Testis (tissue), 2 donors: ENCODE data around the gene FLNB.

Source experiments
- POLR2A ChIP-seq: fragments of 450-650 bp; IDR thresholded peaks from one replicate; pipeline ENCODE4 v1.6.1; 2017; ENCODE audit warnings: antibody characterized with exemption, mild to moderate bottlenecking, moderate library complexity
- TF ChIP-seq, protein P1 (sequence below), 3 experiments: fragments of 450-650 bp in 2 of 3; fragments of 200-600 bp in 1 of 3; sonication (generic) in 1 of 3; IDR thresholded peaks; one replicate each; pipeline ENCODE4 v1.5.1; 2016 to 2019; ENCODE audit warnings: antibody characterized with exemption in 3 of 3, mild to moderate bottlenecking in 2 of 3, moderate library complexity in 1 of 3

DNA sequence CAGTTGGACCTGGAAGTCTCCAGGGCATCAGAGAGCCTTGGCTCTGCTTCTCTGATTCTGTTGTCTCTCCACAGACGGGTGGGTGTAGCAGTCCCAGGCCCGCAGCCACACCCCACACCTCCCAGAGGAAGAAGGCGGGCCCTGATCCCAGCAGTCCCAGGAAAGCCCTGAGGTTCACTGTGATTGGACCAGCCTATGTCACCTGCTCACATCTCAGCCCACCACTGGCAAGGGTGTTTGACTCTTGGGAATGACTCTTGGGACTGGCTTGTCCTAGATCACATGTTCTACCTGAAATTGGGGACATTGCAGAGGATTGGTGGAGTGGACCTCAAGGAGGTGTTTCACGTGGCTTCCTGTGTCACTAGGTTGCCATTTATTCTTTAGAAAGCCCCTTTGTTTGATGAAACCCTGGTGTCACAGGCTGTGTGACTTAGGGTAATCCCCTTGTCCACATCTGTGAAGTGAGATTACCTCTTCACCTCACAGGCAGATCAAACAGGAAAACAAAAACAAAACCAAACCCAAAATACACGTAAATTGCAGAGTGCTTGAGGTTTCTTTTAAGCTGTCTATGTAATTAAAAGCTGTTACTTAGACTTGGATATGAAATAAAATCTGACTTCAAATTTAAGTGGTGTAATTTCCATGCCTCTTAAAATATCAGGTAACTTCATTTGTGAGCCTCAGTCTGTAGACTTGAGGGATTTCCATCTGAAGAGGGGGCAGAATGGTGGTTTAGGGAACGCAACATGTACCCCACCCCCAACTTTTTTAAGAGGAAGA lies 26.7 kb downstream of the FLNB start:
- TF ChIP-seq POLR2A: no peak
- TF ChIP-seq, protein P1, sequence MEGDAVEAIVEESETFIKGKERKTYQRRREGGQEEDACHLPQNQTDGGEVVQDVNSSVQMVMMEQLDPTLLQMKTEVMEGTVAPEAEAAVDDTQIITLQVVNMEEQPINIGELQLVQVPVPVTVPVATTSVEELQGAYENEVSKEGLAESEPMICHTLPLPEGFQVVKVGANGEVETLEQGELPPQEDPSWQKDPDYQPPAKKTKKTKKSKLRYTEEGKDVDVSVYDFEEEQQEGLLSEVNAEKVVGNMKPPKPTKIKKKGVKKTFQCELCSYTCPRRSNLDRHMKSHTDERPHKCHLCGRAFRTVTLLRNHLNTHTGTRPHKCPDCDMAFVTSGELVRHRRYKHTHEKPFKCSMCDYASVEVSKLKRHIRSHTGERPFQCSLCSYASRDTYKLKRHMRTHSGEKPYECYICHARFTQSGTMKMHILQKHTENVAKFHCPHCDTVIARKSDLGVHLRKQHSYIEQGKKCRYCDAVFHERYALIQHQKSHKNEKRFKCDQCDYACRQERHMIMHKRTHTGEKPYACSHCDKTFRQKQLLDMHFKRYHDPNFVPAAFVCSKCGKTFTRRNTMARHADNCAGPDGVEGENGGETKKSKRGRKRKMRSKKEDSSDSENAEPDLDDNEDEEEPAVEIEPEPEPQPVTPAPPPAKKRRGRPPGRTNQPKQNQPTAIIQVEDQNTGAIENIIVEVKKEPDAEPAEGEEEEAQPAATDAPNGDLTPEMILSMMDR (IDR thresholded peaks at IDR 0.05): no peak
